ENCODE data around the gene FMN1. TPM values are rescaled to one million over a fixed set of nuclear protein-coding genes. Genes with fewer than 3 reads are reported as not detected.
"Not testable (repeated sequence)": the region's sequence is repeated elsewhere in the genome, so short reads cannot be mapped to it uniquely, and the experiment has no call there.

FMN1 gene
- total and polyA plus RNA-seq, 2 of the 13 experiments (the other 11 are each of a cell fraction or from before 2014, with no cell fraction given), result 0.20 to 0.60 TPM

DNA sequence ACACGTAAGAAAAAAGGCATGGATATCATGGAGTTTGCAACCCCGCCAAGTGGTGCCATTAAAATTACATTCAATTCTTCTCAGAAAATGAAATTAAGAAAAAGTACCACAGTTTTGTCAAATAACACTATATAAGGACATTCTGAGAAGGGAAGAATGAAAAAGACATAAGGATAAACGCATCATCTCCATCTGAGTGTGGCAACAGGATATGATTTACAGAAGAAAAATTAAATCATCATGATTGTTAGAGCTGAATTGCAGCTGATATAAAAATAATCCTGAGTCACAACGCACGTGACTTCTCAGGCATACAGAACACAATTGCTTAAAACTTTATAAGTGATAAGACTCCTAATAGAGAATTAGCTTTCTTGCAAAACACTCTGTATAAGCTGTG lies 342.9 kb downstream of the FMN1 start:
- no peak for DNase-seq (ENCODE audit: low spot score)
- in situ Hi-C loops (cut with HindIII; ENCODE audit: extremely low pct_ligation_motif_present, low pct_unique_long_range_greater_than_20kb), result no loop called here
- no peak for FAIRE-seq
- H3K27ac ChIP-seq (ENCODE audit: extremely low read length, insufficient read depth, low read length), result no peak overlapping the region
- no peak overlapping the region for H3K9ac ChIP-seq (ENCODE audit: insufficient read depth, low read depth, low read length)
- H3K79me2 ChIP-seq (ENCODE audit: insufficient read depth, low read length), result no peaks in the 10 kb centered on the region
- no peak overlapping the region for H3K4me3 ChIP-seq (replicated peaks in 1 of 3; ENCODE audit: insufficient read depth in 1 of 3, low read depth in 2 of 3, low read length in 3 of 3)
- H3K27me3 ChIP-seq (ENCODE audit: control insufficient read depth in 1 of 2, insufficient read depth in 2 of 2, low read length in 2 of 2), result no peaks in the 10 kb centered on the region
- ChIA-PET POLR2A (no interaction called here), CTCF (ENCODE audit: low intra/inter-chr PET ratio, low total read pairs) (no interaction called here)
- no TSS peak for BruUV-seq (replicated peaks)
- TF ChIP-seq ZNF772 (CRISPR knock-in tag; IDR thresholded peaks at IDR 0.05) (no peak), FOXA3 (CRISPR knock-in tag; IDR thresholded peaks at IDR 0.05) (no peak), NFATC3 (CRISPR knock-in tag; IDR thresholded peaks at IDR 0.05) (no peak), FOXC1 (CRISPR knock-in tag; IDR thresholded peaks at IDR 0.05; ENCODE audit: borderline replicate concordance) (no peak), GABPA (IDR thresholded peaks at IDR 0.05; ENCODE audit: low read depth, low read length) (no peak), GABPA (CRISPR knock-in tag; IDR thresholded peaks at IDR 0.05; ENCODE audit: low read depth) (no peak), MZF1 (CRISPR knock-in tag; IDR thresholded peaks at IDR 0.05; ENCODE audit: borderline replicate concordance) (no peak), RFXAP (CRISPR knock-in tag; IDR thresholded peaks at IDR 0.05; ENCODE audit: borderline replicate concordance) (no peak), KLF6 (CRISPR knock-in tag; IDR thresholded peaks at IDR 0.05) (no peak)
- H4K20me1 ChIP-seq (ENCODE audit: insufficient read depth, low read length), result no peaks in the 10 kb centered on the region
- no peak for ATAC-seq
- intact Hi-C loops (cut with micrococcal nuclease; ENCODE audit: unreplicated experiment), result no loop called here
- H3K9me3 ChIP-seq (ENCODE audit: low read length), result no peaks in the 10 kb centered on the region
- H3K36me3 ChIP-seq (replicated peaks in 1 of 2; ENCODE audit: control insufficient read depth in 1 of 2, insufficient read depth in 2 of 2, low read length in 2 of 2), result no peaks in the 10 kb centered on the region
- no peak overlapping the region for H2AFZ ChIP-seq (ENCODE audit: low read length)
- WGBS (ENCODE audit: low lambda C conversion rate), result 87% methylated on average over 5 of the region's 5 CpGs
- H3K4me2 ChIP-seq (ENCODE audit: low read depth, low read length), result no peak overlapping the region
- peaks cover 39% of the 10 kb centered on the region for H3K4me1 ChIP-seq (ENCODE audit: insufficient read depth, low read length)

GRCh38 chr15:32849769-32850668 lies 344.5 kb downstream of the FMN1 start:
- 84% methylated on average over 11 of the region's 11 CpGs for WGBS (ENCODE audit: low lambda C conversion rate)
- no peaks in the 10 kb centered on the region for H4K20me1 ChIP-seq (ENCODE audit: insufficient read depth, low read length)
- no TSS peak for BruUV-seq (replicated peaks)
- no peak overlapping the region for H2AFZ ChIP-seq (ENCODE audit: low read length)
- no peak overlapping the region for H3K9ac ChIP-seq (ENCODE audit: insufficient read depth, low read depth, low read length)
- H3K36me3 ChIP-seq (replicated peaks in 1 of 2; ENCODE audit: control insufficient read depth in 1 of 2, insufficient read depth in 2 of 2, low read length in 2 of 2), result no peaks in the 10 kb centered on the region
- in situ Hi-C loops (cut with HindIII; ENCODE audit: extremely low pct_ligation_motif_present, low pct_unique_long_range_greater_than_20kb) (loop anchor here (10.0 kb wide), 1 partner anchor 105 kb away; no protein-coding TSS in a partner anchor), intact Hi-C loops (cut with micrococcal nuclease; ENCODE audit: unreplicated experiment) (loop anchor here (10.0 kb wide), 1 partner anchor 145 kb away; no protein-coding TSS in a partner anchor)
- no peaks in the 10 kb centered on the region for H3K79me2 ChIP-seq (ENCODE audit: insufficient read depth, low read length)
- TF ChIP-seq GPN1 (CRISPR knock-in tag; IDR thresholded peaks at IDR 0.05; ENCODE audit: borderline replicate concordance), result no peak
- TF ChIP-seq NFE2L2 (IDR thresholded peaks at IDR 0.05; ENCODE audit: low read length), result peak; percentile 62
- no peak for TF ChIP-seq ZKSCAN1 (IDR thresholded peaks at IDR 0.05; ENCODE audit: low read length)
- H3K4me2 ChIP-seq (ENCODE audit: low read depth, low read length), result no peak overlapping the region
- FAIRE-seq, result no peak
- POLR2A ChIA-PET, result no interaction called here
- no peaks in the 10 kb centered on the region; a peak in 1 of 5 replicates for H3K27me3 ChIP-seq (ENCODE audit: control insufficient read depth in 1 of 2, insufficient read depth in 2 of 2, low read length in 2 of 2)
- DNase-seq (ENCODE audit: low spot score), result no peak
- no peak overlapping the region for H3K27ac ChIP-seq (ENCODE audit: extremely low read length, insufficient read depth, low read length)
- no peaks in the 10 kb centered on the region for H3K9me3 ChIP-seq (ENCODE audit: low read length)
- ATAC-seq, result no peak
- H3K4me3 ChIP-seq (replicated peaks in 1 of 3; ENCODE audit: insufficient read depth in 1 of 3, low read depth in 2 of 3, low read length in 3 of 3), result no peak overlapping the region
- CTCF ChIA-PET (ENCODE audit: low intra/inter-chr PET ratio, low total read pairs), result no interaction called here
- peaks cover 24% of the 10 kb centered on the region for H3K4me1 ChIP-seq (ENCODE audit: insufficient read depth, low read length)

DNA sequence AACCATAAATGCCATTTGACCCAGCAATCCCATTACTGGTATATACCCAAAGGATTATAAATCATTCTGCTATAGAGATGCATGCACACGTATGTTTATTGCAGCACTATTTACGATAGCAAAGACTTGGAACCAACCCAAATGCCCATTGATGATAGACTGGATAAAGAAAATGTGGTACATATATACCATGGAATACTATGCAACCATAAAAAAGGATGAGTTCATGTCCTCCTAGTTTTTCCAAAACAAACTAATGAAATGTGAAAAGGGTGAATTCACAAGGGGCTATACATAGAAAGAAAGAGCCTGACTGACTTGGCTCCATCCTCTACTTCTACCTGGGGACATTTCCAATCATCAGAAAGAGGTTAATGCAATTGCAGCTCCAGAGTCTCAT lies 347.8 kb downstream of the FMN1 start:
- H3K27ac ChIP-seq (ENCODE audit: extremely low read length, insufficient read depth, low read length); H4K20me1 ChIP-seq (ENCODE audit: insufficient read depth, low read length); H3K9ac ChIP-seq (ENCODE audit: insufficient read depth, low read depth, low read length); POLR2A ChIA-PET; H3K9me3 ChIP-seq (ENCODE audit: low read length); H3K79me2 ChIP-seq (ENCODE audit: insufficient read depth, low read length); H3K27me3 ChIP-seq (ENCODE audit: control insufficient read depth in 1 of 2, insufficient read depth in 2 of 2, low read length in 2 of 2); ATAC-seq; H3K36me3 ChIP-seq (replicated peaks in 1 of 2; ENCODE audit: control insufficient read depth in 1 of 2, insufficient read depth in 2 of 2, low read length in 2 of 2); H3K4me2 ChIP-seq (ENCODE audit: low read depth, low read length); FAIRE-seq; H3K4me1 ChIP-seq (ENCODE audit: insufficient read depth, low read length); CTCF ChIA-PET (ENCODE audit: low intra/inter-chr PET ratio, low total read pairs); H2AFZ ChIP-seq (ENCODE audit: low read length); DNase-seq (ENCODE audit: low spot score); BruUV-seq (replicated peaks); H3K4me3 ChIP-seq (replicated peaks in 1 of 3; ENCODE audit: insufficient read depth in 1 of 3, low read depth in 2 of 3, low read length in 3 of 3): not testable (repeated sequence)
- intact Hi-C loops (cut with micrococcal nuclease; ENCODE audit: unreplicated experiment), result loop anchor here (10.0 kb wide), 1 partner anchor 148 kb away; no protein-coding TSS in a partner anchor
- in situ Hi-C loops (cut with HindIII; ENCODE audit: extremely low pct_ligation_motif_present, low pct_unique_long_range_greater_than_20kb), result loop anchor here (10.0 kb wide), 1 partner anchor 108 kb away; no protein-coding TSS in a partner anchor
- WGBS (ENCODE audit: low lambda C conversion rate), result 55% methylated on average over 2 of the region's 2 CpGs

Measured in HepG2 (cell line).